ENCODE measurements around the gene KCNAB1.

GRCh38 chr3:156558389-156558788, 438.0 kb downstream of the KCNAB1 start:
- TF ChIP-seq, protein P1, sequence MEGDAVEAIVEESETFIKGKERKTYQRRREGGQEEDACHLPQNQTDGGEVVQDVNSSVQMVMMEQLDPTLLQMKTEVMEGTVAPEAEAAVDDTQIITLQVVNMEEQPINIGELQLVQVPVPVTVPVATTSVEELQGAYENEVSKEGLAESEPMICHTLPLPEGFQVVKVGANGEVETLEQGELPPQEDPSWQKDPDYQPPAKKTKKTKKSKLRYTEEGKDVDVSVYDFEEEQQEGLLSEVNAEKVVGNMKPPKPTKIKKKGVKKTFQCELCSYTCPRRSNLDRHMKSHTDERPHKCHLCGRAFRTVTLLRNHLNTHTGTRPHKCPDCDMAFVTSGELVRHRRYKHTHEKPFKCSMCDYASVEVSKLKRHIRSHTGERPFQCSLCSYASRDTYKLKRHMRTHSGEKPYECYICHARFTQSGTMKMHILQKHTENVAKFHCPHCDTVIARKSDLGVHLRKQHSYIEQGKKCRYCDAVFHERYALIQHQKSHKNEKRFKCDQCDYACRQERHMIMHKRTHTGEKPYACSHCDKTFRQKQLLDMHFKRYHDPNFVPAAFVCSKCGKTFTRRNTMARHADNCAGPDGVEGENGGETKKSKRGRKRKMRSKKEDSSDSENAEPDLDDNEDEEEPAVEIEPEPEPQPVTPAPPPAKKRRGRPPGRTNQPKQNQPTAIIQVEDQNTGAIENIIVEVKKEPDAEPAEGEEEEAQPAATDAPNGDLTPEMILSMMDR (conservative IDR thresholded peaks at IDR 0.05; ENCODE audit: low read depth, low read length), result no peak
- no peak for TF ChIP-seq EZH2 (IDR thresholded peaks at IDR 0.05; ENCODE audit: borderline replicate concordance, low read depth, low read length, poor library complexity, severe bottlenecking)
